K562 (cell line): Measurements from ENCODE around the gene SLC25A34. TPM values are rescaled to one million over a fixed set of nuclear protein-coding genes. Genes with fewer than 3 reads are reported as not detected.
A peak's percentile ranks its signal among the peaks of the same experiment; 100 is the strongest.

Experiments
- ATF7 ChIP-seq: fragments of 450-650 bp; IDR thresholded peaks from 2 replicates; pipeline ENCODE4 v1.7.1; 2014; ENCODE audit warnings: mild to moderate bottlenecking, moderate library complexity
- BMI1 ChIP-seq: fragments of 150-350 bp; IDR thresholded peaks from 2 replicates; pipeline ENCODE4 v1.6.1; 2014; ENCODE audit warnings: low read length
- ETV5 ChIP-seq: sonication (generic); formaldehyde crosslinking; IDR thresholded peaks from 2 replicates; pipeline ENCODE4 v1.4.0; 2020; ENCODE audit warnings: low read depth, mild to moderate bottlenecking, missing genetic modification reagents
- ETV6 ChIP-seq, 3 experiments: fragments of 150-350 bp in 1 of 3; sonication (generic) in 1 of 3; formaldehyde crosslinking in 1 of 3; IDR thresholded peaks; 2 replicates each; pipeline versions ENCODE4 v1.6.1 to v1.8.0; 2014 to 2022; ENCODE audit warnings: borderline replicate concordance in 2 of 3, low read depth in 2 of 3, antibody characterized with exemption in 1 of 3, low read length in 1 of 3, mild to moderate bottlenecking in 1 of 3, missing genetic modification reagents in 1 of 3
- FOXK1 ChIP-seq: sonication (generic); formaldehyde crosslinking; IDR thresholded peaks from 2 replicates; pipeline ENCODE4 v1.8.0; 2022; ENCODE audit warnings: missing genetic modification reagents, mild to moderate bottlenecking, borderline replicate concordance
- GABPA ChIP-seq: fragments of 200-800 bp; sonication (Bioruptor generic); conservative IDR thresholded peaks from 2 replicates; pipeline ENCODE4 v1.6.1; 2016; ENCODE audit warnings: low read depth, missing genetic modification characterization, missing compliant biosample characterization
- HDAC2 ChIP-seq: fragments of 450-650 bp; IDR thresholded peaks from 2 replicates; pipeline ENCODE4 v1.6.1; 2016; ENCODE audit warnings: mild to moderate bottlenecking
- KDM1A ChIP-seq, 2 experiments: fragments of 450-650 bp; IDR thresholded peaks; 2 replicates each; pipeline ENCODE4 v1.6.1; 2016; ENCODE audit warnings: mild to moderate bottlenecking in 2 of 2
- MAZ ChIP-seq, 2 experiments: fragments of 450-650 bp in 1 of 2; sonication (generic) in 1 of 2; formaldehyde crosslinking; IDR thresholded peaks in 1 of 2; conservative IDR thresholded peaks in 1 of 2; 2 replicates each; pipeline versions ENCODE4 v1.4.0 to v1.5.0; 2020; ENCODE audit warnings: mild to moderate bottlenecking in 1 of 2, missing genetic modification reagents in 1 of 2
- NR2C1 ChIP-seq, 2 experiments: fragments of 450-650 bp; IDR thresholded peaks; 2 replicates each; pipeline ENCODE4 v1.6.1; 2017; ENCODE audit warnings: mild to moderate bottlenecking in 2 of 2, antibody characterized with exemption in 1 of 2, inconsistent platforms in 1 of 2, missing compliant biosample characterization in 1 of 2, missing genetic modification characterization in 1 of 2
- NRF1 ChIP-seq, 2 experiments: fragments of 450-650 bp; IDR thresholded peaks in 1 of 2; conservative IDR thresholded peaks in 1 of 2; 2 replicates each; pipeline ENCODE4 v1.6.1; 2014; ENCODE audit warnings: mild to moderate bottlenecking in 2 of 2
- RAD21 ChIP-seq, 2 experiments: fragments of 250-450 bp in 1 of 2; fragments of 450-650 bp in 1 of 2; sonication (Bioruptor Pico) in 1 of 2; formaldehyde crosslinking in 1 of 2; IDR thresholded peaks in 1 of 2; conservative IDR thresholded peaks in 1 of 2; 2 replicates each; pipeline versions ENCODE4 v1.4.0 to v1.8.0; 2020 to 2022; ENCODE audit warnings: mild to moderate bottlenecking in 2 of 2, moderate library complexity in 1 of 2
- SRSF3 ChIP-seq: fragments of 200-400 bp; formaldehyde crosslinking; IDR thresholded peaks from 2 replicates; pipeline ENCODE4 v1.6.1; 2016; ENCODE audit warnings: mild to moderate bottlenecking, low read length, moderate library complexity; ENCODE audit not compliant: insufficient read depth
- polyA plus RNA-seq, 8 experiments: library from polyadenylated mRNA; depleted of rRNA in 4 of 8; stranded (reverse) in 5 of 8; unstranded in 3 of 8; fragments of >200 nt; fragmentation: Nextera tagmentation in 2 of 8; fragmentation: Illumina TruSeq in 1 of 8; extraction: Ambion mirVana in 2 of 8; extraction: Trizol in 1 of 8; gene quantifications; 2 replicates each; pipeline versions ENCODE4 v1.2.1 to v1.2.3, GENCODE V29; 2011 to 2014; ENCODE audit warnings: inconsistent platforms in 1 of 8, missing spikeins in 1 of 8
- total RNA-seq, 7 experiments: library from RNA; depleted of rRNA in 6 of 7; stranded (reverse); fragments of >200 nt in 6 of 7; fragmentation: Illumina TruSeq in 2 of 7; extraction: Trizol in 2 of 7; gene quantifications; 2 replicates each; pipeline versions ENCODE4 v1.2.1 to v1.2.3, GENCODE V29; 2011 to 2021; ENCODE audit warnings: low replicate concordance in 1 of 7
- TF ChIP-seq, protein P1 (sequence below), 2 experiments: fragments of 450-650 bp; IDR thresholded peaks; 2 replicates each; pipeline ENCODE4 v1.6.1; 2018; ENCODE audit warnings: mild to moderate bottlenecking in 2 of 2, low read depth in 1 of 2; ENCODE audit not compliant: partially characterized antibody in 2 of 2
- TF ChIP-seq, protein P2 (sequence below): sonication (generic); formaldehyde crosslinking; IDR thresholded peaks from 2 replicates; pipeline ENCODE4 v1.8.0; 2023; ENCODE audit warnings: mild to moderate bottlenecking, missing genetic modification reagents

SLC25A34 gene
- total and polyA plus RNA-seq, 9 of the 15 experiments (the other 6 are each of a cell fraction or from before 2014, with no cell fraction given): 0.01 to 0.57 (median 0.16) TPM

DNA sequence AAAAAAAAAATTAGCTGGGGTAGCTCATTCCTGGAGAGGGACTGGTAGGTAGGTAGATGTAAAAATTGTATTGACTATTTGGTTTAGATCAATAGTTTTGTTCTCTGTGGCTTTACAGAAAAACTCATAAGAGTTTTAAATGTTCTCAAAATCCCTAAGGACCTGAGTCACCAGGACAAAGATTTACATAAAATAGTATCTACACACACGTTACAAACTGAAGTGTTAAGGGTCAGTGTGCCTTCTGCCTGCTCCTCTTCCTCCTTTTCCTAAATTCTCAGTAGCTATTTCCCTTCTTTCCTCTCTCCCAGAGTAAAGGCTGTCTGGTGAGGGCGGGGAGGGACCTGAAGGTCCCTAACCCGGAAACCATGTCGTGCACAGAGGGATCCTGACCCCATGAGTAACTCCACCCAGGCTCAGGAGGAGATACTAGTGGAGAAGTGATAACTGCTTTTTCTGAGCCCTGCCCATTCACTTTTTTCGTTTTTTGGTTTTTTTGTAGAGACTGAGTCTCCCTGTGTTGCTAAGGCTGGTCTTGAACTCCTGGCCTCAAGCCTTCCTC lies 43.9 kb upstream of the SLC25A34 start (continued):
- TF ChIP-seq, protein P1, sequence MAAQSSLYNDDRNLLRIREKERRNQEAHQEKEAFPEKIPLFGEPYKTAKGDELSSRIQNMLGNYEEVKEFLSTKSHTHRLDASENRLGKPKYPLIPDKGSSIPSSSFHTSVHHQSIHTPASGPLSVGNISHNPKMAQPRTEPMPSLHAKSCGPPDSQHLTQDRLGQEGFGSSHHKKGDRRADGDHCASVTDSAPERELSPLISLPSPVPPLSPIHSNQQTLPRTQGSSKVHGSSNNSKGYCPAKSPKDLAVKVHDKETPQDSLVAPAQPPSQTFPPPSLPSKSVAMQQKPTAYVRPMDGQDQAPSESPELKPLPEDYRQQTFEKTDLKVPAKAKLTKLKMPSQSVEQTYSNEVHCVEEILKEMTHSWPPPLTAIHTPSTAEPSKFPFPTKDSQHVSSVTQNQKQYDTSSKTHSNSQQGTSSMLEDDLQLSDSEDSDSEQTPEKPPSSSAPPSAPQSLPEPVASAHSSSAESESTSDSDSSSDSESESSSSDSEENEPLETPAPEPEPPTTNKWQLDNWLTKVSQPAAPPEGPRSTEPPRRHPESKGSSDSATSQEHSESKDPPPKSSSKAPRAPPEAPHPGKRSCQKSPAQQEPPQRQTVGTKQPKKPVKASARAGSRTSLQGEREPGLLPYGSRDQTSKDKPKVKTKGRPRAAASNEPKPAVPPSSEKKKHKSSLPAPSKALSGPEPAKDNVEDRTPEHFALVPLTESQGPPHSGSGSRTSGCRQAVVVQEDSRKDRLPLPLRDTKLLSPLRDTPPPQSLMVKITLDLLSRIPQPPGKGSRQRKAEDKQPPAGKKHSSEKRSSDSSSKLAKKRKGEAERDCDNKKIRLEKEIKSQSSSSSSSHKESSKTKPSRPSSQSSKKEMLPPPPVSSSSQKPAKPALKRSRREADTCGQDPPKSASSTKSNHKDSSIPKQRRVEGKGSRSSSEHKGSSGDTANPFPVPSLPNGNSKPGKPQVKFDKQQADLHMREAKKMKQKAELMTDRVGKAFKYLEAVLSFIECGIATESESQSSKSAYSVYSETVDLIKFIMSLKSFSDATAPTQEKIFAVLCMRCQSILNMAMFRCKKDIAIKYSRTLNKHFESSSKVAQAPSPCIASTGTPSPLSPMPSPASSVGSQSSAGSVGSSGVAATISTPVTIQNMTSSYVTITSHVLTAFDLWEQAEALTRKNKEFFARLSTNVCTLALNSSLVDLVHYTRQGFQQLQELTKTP (IDR thresholded peaks at IDR 0.05; ENCODE audit: low read depth in 1 of 2, partially characterized antibody in 2 of 2): no peak
- TF ChIP-seq ETV6 (IDR thresholded peaks at IDR 0.05; ENCODE audit: borderline replicate concordance in 1 of 2, low read depth in 2 of 2, low read length in 1 of 2) (no peak), ETV6 (CRISPR knock-in tag; IDR thresholded peaks at IDR 0.05; ENCODE audit: borderline replicate concordance) (no peak), FOXK1 (CRISPR knock-in tag) (no peak), RAD21 (CRISPR knock-in tag; conservative IDR thresholded peaks at IDR 0.05 in 1 of 2, IDR thresholded peaks at IDR 0.05 in 1 of 2) (0 out of 4 replicates have a peak, but pooled peaks of 1 of the 2 experiments have one; percentile 4), HDAC2 (0 out of 2 replicates have a peak, but pooled peaks have one; percentile 25), SRSF3 (no peak), KDM1A (IDR thresholded peaks at IDR 0.05) (no peak), ATF7 (0 out of 2 replicates have a peak, but pooled peaks have one; percentile 15), MAZ (CRISPR knock-in tag; conservative IDR thresholded peaks at IDR 0.05 in 1 of 2, IDR thresholded peaks at IDR 0.05 in 1 of 2) (no peak), NR2C1 (IDR thresholded peaks at IDR 0.05) (peak; percentile 76), NR2C1 (tag; IDR thresholded peaks at IDR 0.05) (peak; percentile 54; the same call in 1 of the 2 replicates), NRF1 (conservative IDR thresholded peaks at IDR 0.05 in 1 of 2, IDR thresholded peaks at IDR 0.05 in 1 of 2) (0 out of 4 replicates have a peak, but pooled peaks of 1 of the 2 experiments have one; percentile 19), ETV5 (CRISPR knock-in tag) (no peak), GABPA (tag) (peak; percentile 51), BMI1 (no peak)
- TF ChIP-seq, protein P2, sequence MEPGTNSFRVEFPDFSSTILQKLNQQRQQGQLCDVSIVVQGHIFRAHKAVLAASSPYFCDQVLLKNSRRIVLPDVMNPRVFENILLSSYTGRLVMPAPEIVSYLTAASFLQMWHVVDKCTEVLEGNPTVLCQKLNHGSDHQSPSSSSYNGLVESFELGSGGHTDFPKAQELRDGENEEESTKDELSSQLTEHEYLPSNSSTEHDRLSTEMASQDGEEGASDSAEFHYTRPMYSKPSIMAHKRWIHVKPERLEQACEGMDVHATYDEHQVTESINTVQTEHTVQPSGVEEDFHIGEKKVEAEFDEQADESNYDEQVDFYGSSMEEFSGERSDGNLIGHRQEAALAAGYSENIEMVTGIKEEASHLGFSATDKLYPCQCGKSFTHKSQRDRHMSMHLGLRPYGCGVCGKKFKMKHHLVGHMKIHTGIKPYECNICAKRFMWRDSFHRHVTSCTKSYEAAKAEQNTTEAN (CRISPR knock-in tag): 0 out of 2 replicates have a peak, but pooled peaks have one; percentile 16
